H1 (cell line): ENCODE measurements around the gene CCDC157. TPM values are rescaled to one million over a fixed set of nuclear protein-coding genes. Genes with fewer than 3 reads are reported as not detected.
A peak's percentile ranks its signal among the peaks of the same experiment; 100 is the strongest.

Experiments
- CTCF ChIA-PET: fragments of 300-600 bp; sonication (Branson Sonifier 250); formaldehyde crosslinking; loops from one replicate; lab custom pipeline; 2021; ENCODE audit not compliant: partially characterized antibody; lab: Charles Lee
- POLR2A ChIA-PET: fragments of 300-600 bp; sonication (Branson Sonifier 250); formaldehyde crosslinking; loops from one replicate; lab custom pipeline; 2021; ENCODE audit warnings: inconsistent platforms; ENCODE audit not compliant: partially characterized antibody; lab: Charles Lee
- DNase-seq, 2 experiments: peaks; one replicate each; pipeline versions ENCODE4 v3.0.0 to v3.0.0-alpha.2; 2010 to 2022; ENCODE audit warnings: low spot score in 2 of 2, low read depth in 1 of 2, mixed read lengths in 1 of 2
- FAIRE-seq: peaks from 2 replicates; lab custom pipeline; 2011; peaks lifted over from hg19 to GRCh38; lab: Jason Lieb, UNC
- H2AFZ ChIP-seq: 2 replicates; pipeline ENCODE4 v1.8.1; 2012; ENCODE audit warnings: low read length, inconsistent platforms
- H2AK5ac ChIP-seq: 2 replicates; pipeline ENCODE4 v1.6.1; 2013; ENCODE audit warnings: low read depth, low read length
- H2BK120ac ChIP-seq: replicated peaks from 2 replicates; pipeline ENCODE3; 2013; ENCODE audit warnings: low read depth, low read length, inconsistent platforms
- H2BK12ac ChIP-seq: 2 replicates; pipeline ENCODE4 v1.6.1; 2013; ENCODE audit warnings: low read depth, low read length
- H2BK15ac ChIP-seq: 2 replicates; pipeline ENCODE4 v1.6.1; 2013; ENCODE audit warnings: low read length
- H2BK20ac ChIP-seq: 2 replicates; pipeline ENCODE4 v1.6.1; 2013; ENCODE audit warnings: low read length
- H2BK5ac ChIP-seq: 2 replicates; pipeline ENCODE4 v1.6.1; 2013; ENCODE audit warnings: low read depth, low read length
- H3K14ac ChIP-seq: 2 replicates; pipeline ENCODE4 v1.6.1; 2013; ENCODE audit warnings: inconsistent platforms; ENCODE audit not compliant: insufficient read length
- H3K18ac ChIP-seq: 2 replicates; pipeline ENCODE4 v1.6.1; 2013; ENCODE audit warnings: low read length; ENCODE audit errors: extremely low read depth
- H3K23ac ChIP-seq: 2 replicates; pipeline ENCODE4 v1.6.1; 2013; ENCODE audit warnings: inconsistent platforms; ENCODE audit not compliant: insufficient read length
- H3K23me2 ChIP-seq: 2 replicates; pipeline ENCODE4 v1.6.1; 2013; ENCODE audit warnings: low read depth, low read length
- H3K27ac ChIP-seq: 2 replicates; pipeline ENCODE4 v1.6.1; 2011; ENCODE audit warnings: low read depth, low read length, inconsistent platforms
- H3K27me3 ChIP-seq, 4 experiments: replicated peaks in 1 of 4; 1 replicate in 1 of 4; 2 replicates in 3 of 4; pipeline versions ENCODE4 v1.6.1 to v1.8.1; 2011 to 2013; ENCODE audit warnings: low read length in 3 of 4, mild to moderate bottlenecking in 3 of 4, inconsistent platforms in 2 of 4, mixed read lengths in 2 of 4, moderate library complexity in 1 of 4; ENCODE audit not compliant: control insufficient read depth in 3 of 4, insufficient read depth in 3 of 4; ENCODE audit errors: extremely low read depth in 1 of 4
- H3K36me3 ChIP-seq, 4 experiments: 2 replicates each; pipeline versions ENCODE4 v1.6.1 to v1.8.1; 2011 to 2013; ENCODE audit warnings: mild to moderate bottlenecking in 4 of 4, low read length in 3 of 4, moderate library complexity in 2 of 4, control low read depth in 1 of 4, inconsistent platforms in 1 of 4; ENCODE audit not compliant: insufficient read depth in 4 of 4, control insufficient read depth in 2 of 4
- H3K4ac ChIP-seq: replicated peaks from 2 replicates; pipeline ENCODE3; 2013; ENCODE audit warnings: low read length, low read depth, mixed read lengths, inconsistent platforms; ENCODE audit not compliant: insufficient read length
- H3K4me1 ChIP-seq, 4 experiments: replicated peaks in 1 of 4; 1 replicate in 1 of 4; 2 replicates in 3 of 4; pipeline versions ENCODE4 v1.6.1 to v1.8.1; 2011 to 2013; ENCODE audit warnings: low read length in 3 of 4, inconsistent platforms in 2 of 4, mixed read lengths in 1 of 4; ENCODE audit not compliant: insufficient read depth in 4 of 4, control insufficient read depth in 3 of 4
- H3K4me2 ChIP-seq, 2 experiments: 2 replicates each; pipeline versions ENCODE4 v1.6.1 to v1.8.1; 2011 to 2013; ENCODE audit warnings: low read depth in 2 of 2, low read length in 2 of 2, control low read depth in 1 of 2, inconsistent platforms in 1 of 2, mild to moderate bottlenecking in 1 of 2; ENCODE audit not compliant: insufficient read depth in 1 of 2
- H3K4me3 ChIP-seq, 4 experiments: fragments of 200-600, 300-600 bp in 1 of 4; sonication (generic), shearing (Covaris generic), sonication (Bioruptor Twin) in 1 of 4; 2 replicates each; pipeline versions ENCODE4 v1.5.1 to v1.8.1; 2011 to 2016; ENCODE audit warnings: low read length in 4 of 4, low read depth in 3 of 4, control low read depth in 2 of 4, inconsistent platforms in 2 of 4, mild to moderate bottlenecking in 2 of 4, mixed read lengths in 1 of 4, moderate library complexity in 1 of 4; ENCODE audit not compliant: insufficient read depth in 2 of 4; ENCODE audit errors: extremely low read depth in 1 of 4
- H3K56ac ChIP-seq: replicated peaks from 2 replicates; pipeline ENCODE3; 2013; ENCODE audit warnings: low read depth, mild to moderate bottlenecking, mixed read lengths, low read length, inconsistent platforms; ENCODE audit not compliant: insufficient read length
- H3K79me1 ChIP-seq: 2 replicates; pipeline ENCODE4 v1.6.1; 2013; ENCODE audit warnings: low read depth, low read length, control low read depth
- H3K79me2 ChIP-seq, 2 experiments: 2 replicates each; pipeline versions ENCODE4 v1.6.1 to v1.8.1; 2012 to 2013; ENCODE audit warnings: low read length in 2 of 2, mild to moderate bottlenecking in 2 of 2, inconsistent platforms in 1 of 2; ENCODE audit not compliant: insufficient read depth in 2 of 2, control insufficient read depth in 1 of 2
- H3K9ac ChIP-seq, 4 experiments: replicated peaks in 1 of 4; 1 replicate in 1 of 4; 2 replicates in 3 of 4; pipeline versions ENCODE4 v1.6.1 to v1.8.1; 2011 to 2013; ENCODE audit warnings: low read depth in 3 of 4, low read length in 3 of 4, control low read depth in 2 of 4, mild to moderate bottlenecking in 2 of 4, moderate library complexity in 2 of 4, inconsistent platforms in 1 of 4; ENCODE audit errors: extremely low read depth in 1 of 4
- H3K9me3 ChIP-seq, 2 experiments: 2 replicates each; pipeline versions ENCODE4 v1.6.1 to v1.8.1; 2012 to 2013; ENCODE audit warnings: mild to moderate bottlenecking in 2 of 2, moderate library complexity in 2 of 2, control low read depth in 1 of 2, inconsistent platforms in 1 of 2, low read depth in 1 of 2, low read length in 1 of 2, mixed read lengths in 1 of 2; ENCODE audit not compliant: insufficient read depth in 2 of 2
- H4K20me1 ChIP-seq, 2 experiments: replicated peaks in 1 of 2; 2 replicates each; pipeline versions ENCODE3 to v1.8.1; 2011 to 2013; ENCODE audit warnings: inconsistent platforms in 2 of 2, low read length in 2 of 2, mild to moderate bottlenecking in 1 of 2; ENCODE audit not compliant: insufficient read depth in 2 of 2, control insufficient read depth in 1 of 2
- H4K5ac ChIP-seq: 2 replicates; pipeline ENCODE4 v1.6.1; 2013; ENCODE audit warnings: low read length, low read depth, mixed read lengths, inconsistent platforms; ENCODE audit not compliant: insufficient read length
- H4K8ac ChIP-seq: 2 replicates; pipeline ENCODE4 v1.8.0; 2013; ENCODE audit warnings: mild to moderate bottlenecking, moderate library complexity, low read length, inconsistent platforms; ENCODE audit not compliant: insufficient read depth; ENCODE audit errors: extremely low read depth
- H4K91ac ChIP-seq: replicated peaks from 2 replicates; pipeline ENCODE3; 2013; ENCODE audit warnings: low read length, mixed read lengths, inconsistent platforms; ENCODE audit not compliant: insufficient read length
- CREB1 ChIP-seq: IDR thresholded peaks from 2 replicates; pipeline ENCODE4 v1.6.1; 2012; ENCODE audit warnings: inconsistent platforms
- EGR1 ChIP-seq: IDR thresholded peaks from 2 replicates; pipeline ENCODE4 v1.6.1; 2011; ENCODE audit warnings: low read depth, low read length, borderline replicate concordance
- WGBS, 2 experiments: shearing (Covaris generic) in 1 of 2; methylation state at CpG; one replicate each; pipeline versions ENCODE4 v1.1.6 to v1.1.7; 2013 to 2015; ENCODE audit warnings: low lambda C conversion rate in 2 of 2, mixed read lengths in 2 of 2, inconsistent platforms in 1 of 2, low coverage in 1 of 2, missing lambda C conversion rate in 1 of 2; ENCODE audit not compliant: insufficient replicate concordance in 2 of 2, insufficient coverage in 1 of 2, insufficient read length in 1 of 2; ENCODE audit errors: extremely low coverage in 1 of 2, missing lambda C conversion rate in 1 of 2; 5-methylcytosine and 5-hydroxymethylcytosine counted together
- polyA plus RNA-seq, 7 experiments: library from polyadenylated mRNA; depleted of rRNA in 3 of 7; stranded (reverse) in 5 of 7; unstranded in 2 of 7; fragments of >200 nt in 5 of 7; fragments of 200-250 nt in 2 of 7; gene quantifications; 1 replicate in 5 of 7; 2 replicates in 1 of 7; 4 replicates in 1 of 7; pipeline versions ENCODE4 v1.2.1 to v1.2.3, GENCODE V29; 2011 to 2013; ENCODE audit warnings: missing spikeins in 2 of 7, mixed read lengths in 2 of 7
- total RNA-seq: library from RNA; stranded (reverse); fragmentation: NEBNext Ultra II Directional; extraction: Animal tissue kit (Norgen Biotek cat#: 25700); gene quantifications from 2 replicates; pipeline ENCODE4 v1.2.1, GENCODE V29; 2021
- TF ChIP-seq, protein P1 (sequence below): IDR thresholded peaks from 2 replicates; pipeline ENCODE4 v1.6.1; 2012; ENCODE audit warnings: inconsistent platforms

CCDC157 gene
- total and polyA plus RNA-seq, 2 of the 8 experiments (the other 6 are each of a cell fraction or from before 2014, with no cell fraction given): 4.1 to 8.4 TPM

DNA sequence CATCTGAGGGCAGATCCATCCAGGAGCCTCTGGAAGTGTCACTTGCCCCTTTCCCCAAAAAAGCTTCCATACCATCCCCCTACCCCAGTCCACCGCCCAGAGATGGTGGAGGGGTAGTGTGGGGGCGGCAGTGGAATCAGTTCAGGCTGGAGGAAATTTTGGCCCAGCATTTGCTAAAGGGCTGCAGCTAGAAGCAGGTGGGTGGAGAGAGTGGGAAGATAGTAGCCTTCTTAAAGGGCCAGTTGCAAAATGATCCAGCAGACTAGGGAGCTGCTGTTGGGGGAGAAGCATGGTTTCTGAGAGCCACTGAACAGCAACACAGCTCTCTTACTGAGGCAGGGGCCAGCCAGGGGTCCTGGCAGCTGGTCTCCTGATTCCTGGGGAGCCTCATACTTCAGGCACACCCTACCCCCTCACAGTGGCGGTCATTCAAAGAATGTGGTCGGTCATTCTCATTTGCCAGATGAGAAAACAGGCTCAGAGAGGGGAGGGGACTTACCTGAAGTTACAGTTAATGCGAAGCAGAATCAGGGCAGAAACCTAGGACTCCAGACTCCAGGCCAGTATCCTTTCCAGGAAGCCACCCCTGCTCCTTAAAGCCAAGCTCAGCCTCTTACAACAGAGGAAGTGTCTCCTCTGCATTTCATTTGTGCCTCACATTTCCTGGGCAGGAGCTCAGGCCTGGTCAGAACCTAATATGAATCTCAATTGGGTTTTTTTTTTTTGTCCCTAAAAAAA is 45.4 kb downstream of the CCDC157 start:
- Histone ChIP-seq H2BK15ac (no peak overlapping the region), H3K79me2 (no peaks in the 10 kb centered on the region), H3K56ac (no peak overlapping the region), H3K9me3 (no peaks in the 10 kb centered on the region), H3K23me2 (peaks cover 4% of the 10 kb centered on the region; the same call in 1 of the 2 replicates), H2AK5ac (no peak overlapping the region), H2BK20ac (no peak overlapping the region), H4K5ac (no peak overlapping the region), H3K4ac (peak overlapping the region; percentile 21), H2AFZ (no peak overlapping the region), H3K14ac (no peak overlapping the region), H3K79me1 (no peaks in the 10 kb centered on the region), H2BK12ac (no peak overlapping the region), H3K4me1 (peaks cover 4 to 12% (median 10%) of the 10 kb centered on the region in 4 experiments), H3K4me2 (peak overlapping the region; percentile 30 to 54), H4K20me1 (peaks cover 0 to 6% of the 10 kb centered on the region in 2 experiments), H2BK5ac (no peak overlapping the region), H4K91ac (no peak overlapping the region), H3K36me3 (no peaks in the 10 kb centered on the region), H3K4me3 (0 out of 8 replicates have a peak overlapping the region, but pooled peaks of 1 of the 4 experiments have one; percentile 5), H2BK120ac (no peak overlapping the region), H3K18ac (no peak overlapping the region), H3K9ac (no peak overlapping the region), H3K27ac (no peak overlapping the region; the same call in 1 of the 2 replicates), H4K8ac (no peak overlapping the region), H3K23ac (no peak overlapping the region), H3K27me3 (peaks cover 0 to 16% (median 7%) of the 10 kb centered on the region in 4 experiments; a peak in 4 of 7 replicates)
- FAIRE-seq: no peak
- TF ChIP-seq, protein P1, sequence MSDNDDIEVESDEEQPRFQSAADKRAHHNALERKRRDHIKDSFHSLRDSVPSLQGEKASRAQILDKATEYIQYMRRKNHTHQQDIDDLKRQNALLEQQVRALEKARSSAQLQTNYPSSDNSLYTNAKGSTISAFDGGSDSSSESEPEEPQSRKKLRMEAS: 0 out of 2 replicates have a peak, but pooled peaks have one; percentile 6
- TF ChIP-seq EGR1: no peak
- no peak for TF ChIP-seq CREB1
- POLR2A ChIA-PET: interaction anchor here (0.8 to 1.5 kb wide), 7 partner anchors 8 to 46 kb away, joined by 3 to 16 read pairs (median 3); partner anchors contain the start of gene MTFP1
- no peak for DNase-seq
- whole genome bisulfite sequencing, 2 experiments: 36% methylated on average over 5 of the region's 5 CpGs; no CpG with 5 or more reads in 1 of the 2 experiments
- CTCF ChIA-PET: interaction anchor here (0.8 to 2.8 kb wide), 5 partner anchors 9 to 114 kb away, joined by 3 to 15 read pairs (median 5); no protein-coding TSS in a partner anchor
